ENCODE measurements around the gene ZNF644. TPM values are rescaled to one million over a fixed set of nuclear protein-coding genes. Genes with fewer than 3 reads are reported as not detected.

ZNF644 gene
- total RNA-seq, 1 donor from 2014 or later: 76.5 TPM

- Histone ChIP-seq H3K36me3 (ENCODE audit: insufficient read depth, low read length) (no peaks in the 10 kb centered on the region), H3K79me2 (ENCODE audit: insufficient read depth, low read length) (no peaks in the 10 kb centered on the region), H3K9me3 (ENCODE audit: insufficient read depth, low read depth, low read length) (peaks cover 6% of the 10 kb centered on the region), H3K4me3 (ENCODE audit: insufficient read depth, low read depth, low read length) (no peak overlapping the region), H3K9ac (ENCODE audit: low read length) (no peak overlapping the region), H3K4me1 (ENCODE audit: insufficient read depth, low read length) (no peaks in the 10 kb centered on the region), H2AFZ (ENCODE audit: low read depth, low read length) (no peak overlapping the region), H3K27me3 (ENCODE audit: insufficient read depth, low read length) (no peaks in the 10 kb centered on the region), H3K4me2 (ENCODE audit: low read length) (no peak overlapping the region), H3K27ac (ENCODE audit: low read depth, low read length) (no peak overlapping the region), H4K20me1 (ENCODE audit: insufficient read depth, low read length) (no peaks in the 10 kb centered on the region)
- Mint-ChIP-seq H3K27me3 (ENCODE audit: low read depth, unreplicated experiment) (no peaks in the 10 kb centered on the region), H3K4me1 (ENCODE audit: low read depth, unreplicated experiment) (no peaks in the 10 kb centered on the region), H3K9me3 (ENCODE audit: unreplicated experiment) (peaks cover 18% of the 10 kb centered on the region), H3K36me3 (ENCODE audit: low read depth, unreplicated experiment) (peaks cover 3% of the 10 kb centered on the region), H3K27ac (ENCODE audit: unreplicated experiment) (no peak overlapping the region), H3K4me3 (ENCODE audit: unreplicated experiment) (no peak overlapping the region)
- no peak for FAIRE-seq
- TF ChIP-seq EZH2 (IDR thresholded peaks at IDR 0.05; ENCODE audit: insufficient read depth, low read length): no peak
- no peak for TF ChIP-seq CTCF (IDR thresholded peaks at IDR 0.05; ENCODE audit: insufficient read depth, low read depth, low read length)
- no peak for DNase-seq (ENCODE audit: low read depth)
These were observed 16.7 kb upstream of the ZNF644 start for GRCh38 chr1:91038582-91038981.

- H2AFZ ChIP-seq (ENCODE audit: low read depth, low read length): no peak overlapping the region
- no peak overlapping the region for H3K27ac ChIP-seq (ENCODE audit: low read depth, low read length)
- H3K4me3 ChIP-seq (ENCODE audit: insufficient read depth, low read depth, low read length): no peak overlapping the region
- Mint-ChIP-seq H3K9me3 (ENCODE audit: unreplicated experiment) (peaks cover 12% of the 10 kb centered on the region), H3K4me3 (ENCODE audit: unreplicated experiment) (no peak overlapping the region), H3K36me3 (ENCODE audit: low read depth, unreplicated experiment) (peaks cover 3% of the 10 kb centered on the region), H3K27me3 (ENCODE audit: low read depth, unreplicated experiment) (peaks cover 3% of the 10 kb centered on the region), H3K4me1 (ENCODE audit: low read depth, unreplicated experiment) (no peaks in the 10 kb centered on the region), H3K27ac (ENCODE audit: unreplicated experiment) (no peak overlapping the region)
- no peak overlapping the region for H3K4me2 ChIP-seq (ENCODE audit: low read length)
- H3K9me3 ChIP-seq (ENCODE audit: insufficient read depth, low read depth, low read length): no peaks in the 10 kb centered on the region
- H3K36me3 ChIP-seq (ENCODE audit: insufficient read depth, low read length): no peaks in the 10 kb centered on the region
- no peaks in the 10 kb centered on the region for H4K20me1 ChIP-seq (ENCODE audit: insufficient read depth, low read length)
- no peak for DNase-seq (ENCODE audit: low read depth)
- TF ChIP-seq CTCF (IDR thresholded peaks at IDR 0.05; ENCODE audit: insufficient read depth, low read depth, low read length) (no peak), EZH2 (IDR thresholded peaks at IDR 0.05; ENCODE audit: insufficient read depth, low read length) (no peak)
- no peaks in the 10 kb centered on the region for H3K4me1 ChIP-seq (ENCODE audit: insufficient read depth, low read length)
- no peaks in the 10 kb centered on the region for H3K79me2 ChIP-seq (ENCODE audit: insufficient read depth, low read length)
- H3K27me3 ChIP-seq (ENCODE audit: insufficient read depth, low read length): no peaks in the 10 kb centered on the region
- FAIRE-seq: no peak
- H3K9ac ChIP-seq (ENCODE audit: low read length): no peak overlapping the region
These were observed 15.3 kb upstream of the ZNF644 start for GRCh38 chr1:91036894-91037829.

- Mint-ChIP-seq H3K27ac (ENCODE audit: unreplicated experiment) (no peak overlapping the region), H3K27me3 (ENCODE audit: low read depth, unreplicated experiment) (peaks cover 3% of the 10 kb centered on the region), H3K36me3 (ENCODE audit: low read depth, unreplicated experiment) (no peaks in the 10 kb centered on the region), H3K4me3 (ENCODE audit: unreplicated experiment) (no peak overlapping the region), H3K9me3 (ENCODE audit: unreplicated experiment) (no peaks in the 10 kb centered on the region), H3K4me1 (ENCODE audit: low read depth, unreplicated experiment) (no peaks in the 10 kb centered on the region)
- FAIRE-seq (no peak), DNase-seq (ENCODE audit: low read depth) (no peak)
- Histone ChIP-seq H3K79me2 (ENCODE audit: insufficient read depth, low read length) (no peaks in the 10 kb centered on the region), H3K9ac (ENCODE audit: low read length) (no peak overlapping the region), H3K4me2 (ENCODE audit: low read length) (no peak overlapping the region), H3K27ac (ENCODE audit: low read depth, low read length) (no peak overlapping the region), H3K4me1 (ENCODE audit: insufficient read depth, low read length) (no peaks in the 10 kb centered on the region), H2AFZ (ENCODE audit: low read depth, low read length) (no peak overlapping the region), H3K9me3 (ENCODE audit: insufficient read depth, low read depth, low read length) (no peaks in the 10 kb centered on the region), H3K36me3 (ENCODE audit: insufficient read depth, low read length) (no peaks in the 10 kb centered on the region), H4K20me1 (ENCODE audit: insufficient read depth, low read length) (no peaks in the 10 kb centered on the region), H3K4me3 (ENCODE audit: insufficient read depth, low read depth, low read length) (no peak overlapping the region), H3K27me3 (ENCODE audit: insufficient read depth, low read length) (no peaks in the 10 kb centered on the region)
- TF ChIP-seq CTCF (IDR thresholded peaks at IDR 0.05; ENCODE audit: insufficient read depth, low read depth, low read length) (no peak), EZH2 (IDR thresholded peaks at IDR 0.05; ENCODE audit: insufficient read depth, low read length) (no peak)
These were observed 10.5 kb upstream of the ZNF644 start for GRCh38 chr1:91032349-91032748.
